Activated CD4-positive, alpha-beta T cell treated with anti-CD3 and anti-CD28 coated beads, Interleukin-2, amount 50 U/mL, for 1 hour (primary cell): Measurements from ENCODE around the gene CEP128.

Experiments
- DNase-seq: peaks from one replicate; pipeline ENCODE4 v3.0.0-alpha.2; 2020

The CEP128 gene

GRCh38 chr14:80659783-80660182, 281.8 kb downstream of the CEP128 start:
- DNase-seq = no peak

DNA sequence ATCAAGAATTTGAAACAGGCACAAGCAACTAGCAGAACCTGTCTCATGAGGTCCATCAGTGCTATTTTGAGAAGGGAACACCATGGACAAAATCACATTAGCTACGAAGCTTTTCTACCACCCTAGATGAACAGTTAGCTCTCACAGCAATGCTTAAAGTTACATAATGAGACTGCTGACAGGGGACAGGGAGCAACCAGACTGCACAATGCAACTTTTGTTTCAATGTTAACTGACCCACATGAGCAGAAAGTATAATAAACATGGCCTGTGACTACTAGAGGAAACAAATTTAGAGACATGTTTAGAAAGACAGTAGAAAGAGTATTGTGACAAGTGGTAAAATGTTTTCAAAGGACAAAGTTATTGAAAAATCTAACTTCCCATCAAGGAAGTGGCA, 282.8 kb downstream of the CEP128 start:
- DNase-seq = no peak

GRCh38 chr14:80658155-80658554, 283.4 kb downstream of the CEP128 start:
- no peak for DNase-seq

GRCh38 chr14:80653956-80654355, 287.6 kb downstream of the CEP128 start:
- no peak for DNase-seq

GRCh38 chr14:80645667-80646413, 295.7 kb downstream of the CEP128 start:
- DNase-seq = no peak

- no peak for DNase-seq
These were observed 296.7 kb downstream of the CEP128 start for GRCh38 chr14:80644826-80645225.

GRCh38 chr14:80638620-80639515, 302.7 kb downstream of the CEP128 start:
- DNase-seq = no peak

DNA sequence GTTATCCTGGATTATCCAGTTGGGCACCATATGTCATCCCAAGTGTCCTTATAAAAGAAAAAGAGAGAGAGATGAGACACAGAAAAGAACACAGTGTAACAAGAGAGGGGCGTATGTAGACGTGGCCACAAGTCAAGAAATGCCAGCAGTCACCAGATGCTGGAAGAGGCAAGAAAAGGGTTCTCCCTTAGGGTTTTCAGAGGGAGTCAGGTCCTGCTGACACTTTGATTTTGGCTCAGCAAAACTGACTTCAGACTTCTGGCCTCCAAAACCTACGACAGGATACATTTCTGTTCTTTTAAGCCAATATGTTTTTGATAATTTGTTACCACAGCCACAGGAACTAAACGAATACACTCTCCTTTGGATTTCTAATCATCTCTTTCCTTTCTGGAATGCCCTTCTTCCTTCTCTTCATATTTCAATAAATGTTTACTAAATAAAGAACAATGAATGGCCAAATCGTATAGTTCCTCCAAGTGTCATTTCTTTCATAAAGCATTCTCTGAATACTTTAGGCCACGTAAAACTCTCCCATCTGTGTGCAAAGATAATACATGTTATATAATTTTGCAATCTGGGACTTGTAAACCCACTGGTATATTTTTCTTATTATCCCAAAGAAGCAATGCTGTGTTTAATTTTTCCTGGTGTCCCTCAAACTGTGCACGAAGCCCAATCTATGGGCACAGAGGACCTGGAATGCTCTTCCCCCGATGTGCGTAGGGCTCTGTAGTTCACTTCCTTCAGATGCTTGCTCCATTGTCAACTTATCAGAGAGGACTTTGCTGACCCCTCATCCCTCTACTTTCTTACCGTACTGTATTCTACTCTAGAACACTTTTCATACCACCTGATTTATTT, 303.6 kb downstream of the CEP128 start:
- DNase-seq = no peak

DNA sequence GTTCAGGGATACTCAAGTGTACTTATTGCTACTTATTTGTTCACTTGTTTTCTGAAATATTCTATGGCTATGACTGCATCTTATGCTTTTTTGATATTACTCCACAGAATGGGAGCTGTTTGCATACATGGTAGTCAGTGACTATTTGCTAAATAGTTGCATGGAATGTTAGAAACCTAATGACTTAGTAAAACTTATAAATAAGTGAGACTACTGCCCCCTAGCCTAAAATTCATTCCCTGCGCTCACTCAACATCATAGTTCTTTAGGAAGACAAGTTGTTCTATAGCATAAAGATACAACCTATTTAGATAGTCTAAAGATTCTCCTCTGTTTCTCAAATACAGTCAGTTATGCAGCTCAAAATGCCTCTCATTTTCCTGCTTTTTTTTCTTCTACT, 305.5 kb downstream of the CEP128 start:
- DNase-seq = no peak

GRCh38 chr14:80634106-80634758, 307.3 kb downstream of the CEP128 start:
- DNase-seq = no peak

GRCh38 chr14:80629606-80630005, 311.9 kb downstream of the CEP128 start:
- DNase-seq = no peak

GRCh38 chr14:80628547-80628946, 313.0 kb downstream of the CEP128 start:
- no peak for DNase-seq

GRCh38 chr14:80627745-80628144, 313.8 kb downstream of the CEP128 start:
- no peak for DNase-seq

DNA sequence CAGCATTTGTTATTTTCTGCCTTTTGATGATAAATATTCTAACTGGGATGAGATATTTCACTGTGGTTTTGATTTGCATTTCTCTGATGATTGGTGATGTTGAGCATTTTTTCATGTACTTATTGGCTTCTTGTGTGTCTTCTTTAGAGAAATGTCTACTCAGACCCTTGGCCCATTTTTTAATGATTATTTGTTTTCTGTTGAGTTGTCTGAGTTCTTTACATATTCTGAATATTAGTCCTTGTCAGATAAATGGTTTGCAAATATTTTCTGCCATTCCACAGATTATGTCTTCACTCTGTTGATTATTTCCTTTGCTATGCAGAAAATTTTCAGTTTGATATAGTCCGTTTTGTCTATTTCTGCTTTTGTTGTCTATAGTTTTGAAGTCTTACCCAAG, 317.0 kb downstream of the CEP128 start:
- no peak for DNase-seq

DNA sequence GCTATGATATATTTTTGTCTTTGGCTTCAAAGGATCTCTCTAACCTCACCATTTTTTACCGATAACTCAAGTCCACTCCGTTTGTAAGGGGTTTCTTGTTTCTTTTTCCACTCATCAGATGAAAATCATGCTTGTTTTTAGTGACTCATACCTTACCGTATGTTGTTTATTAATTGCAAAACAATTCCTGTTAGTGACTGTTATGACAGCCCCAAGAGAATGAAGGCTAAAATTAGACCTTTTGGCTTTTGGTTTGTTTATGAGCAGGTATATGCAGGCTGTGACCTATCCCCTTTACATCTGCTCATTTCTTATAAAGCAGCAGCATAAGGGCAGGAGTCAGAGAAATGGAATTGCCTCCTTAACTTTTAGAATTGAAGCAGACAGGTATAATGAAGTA, 319.8 kb downstream of the CEP128 start:
- DNase-seq = no peak

DNA sequence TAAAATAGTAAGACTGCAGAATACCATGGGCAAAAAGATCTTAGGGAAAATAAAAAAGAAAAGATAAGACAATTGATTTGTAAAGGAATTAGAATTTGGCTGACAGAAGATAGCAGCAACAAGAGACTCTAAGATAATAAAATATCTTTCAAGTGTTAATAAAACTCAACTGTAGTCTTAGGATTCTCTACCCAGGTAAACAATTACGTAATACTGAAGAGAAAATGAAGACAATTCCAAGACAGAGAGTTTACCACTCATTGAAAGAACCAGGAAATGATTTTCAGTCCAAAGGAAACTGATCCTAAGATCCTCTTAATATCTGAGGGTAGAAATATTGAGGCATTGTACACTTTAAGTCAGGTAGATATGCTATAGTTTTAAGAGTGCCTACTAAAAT, 321.1 kb downstream of the CEP128 start:
- no peak for DNase-seq

- DNase-seq = no peak
These were observed 322.7 kb downstream of the CEP128 start for GRCh38 chr14:80618751-80619329.

DNA sequence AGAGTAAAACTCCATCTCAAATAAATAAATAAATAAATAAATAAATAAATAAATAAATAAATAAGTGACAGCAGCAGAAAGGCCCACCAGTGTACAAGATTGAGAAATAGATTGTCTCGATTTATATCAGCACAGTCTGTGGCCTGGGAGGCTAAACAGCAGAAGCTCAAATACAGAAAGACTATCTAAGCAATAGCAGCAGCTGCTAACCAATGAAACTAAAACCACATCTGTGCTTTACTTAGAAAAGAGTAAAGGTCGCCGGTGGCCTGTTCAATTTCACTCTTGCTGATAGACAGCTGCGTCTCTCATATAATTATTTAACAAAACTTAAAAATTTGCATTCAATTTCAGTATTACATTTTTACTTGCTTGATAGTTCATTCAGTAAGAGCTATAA, 325.7 kb downstream of the CEP128 start:
- DNase-seq = no peak

DNA sequence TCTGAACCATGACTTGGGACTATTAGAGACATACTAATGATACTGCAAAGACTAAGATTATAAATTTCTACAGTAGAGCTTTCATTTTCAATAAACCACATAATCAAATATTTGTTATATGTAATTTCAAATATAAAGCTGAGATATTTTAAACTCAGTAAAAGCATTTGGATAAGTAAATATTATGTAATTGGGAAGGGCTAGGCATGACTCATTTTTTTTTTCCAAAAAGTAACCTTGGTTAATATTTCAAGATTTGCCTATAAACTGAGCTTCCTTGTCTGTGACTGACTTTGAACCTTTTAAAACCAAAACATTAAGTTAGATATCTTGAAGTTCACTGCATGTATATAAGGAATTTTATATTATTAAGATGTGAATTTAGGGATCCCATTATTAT, 332.5 kb downstream of the CEP128 start:
- no peak for DNase-seq

GRCh38 chr14:80608563-80608962, 333.0 kb downstream of the CEP128 start:
- DNase-seq = no peak

- no peak for DNase-seq
These were observed 333.9 kb downstream of the CEP128 start for GRCh38 chr14:80607430-80608190.
